ENCODE data around the gene DRC1. TPM values are rescaled to one million over a fixed set of nuclear protein-coding genes. Genes with fewer than 3 reads are reported as not detected.
A peak's percentile ranks its signal among the peaks of the same experiment; 100 is the strongest.

DRC1 gene
- polyA plus RNA-seq, 2 of the 4 experiments (the other 2 are of a cell fraction): 0.21 to 0.39 TPM

- no peak for TF ChIP-seq JUNB (IDR thresholded peaks at IDR 0.05)
- TF ChIP-seq RCOR1 (IDR thresholded peaks at IDR 0.05; ENCODE audit: low read depth, low read length): no peak
- TF ChIP-seq CBX8 (IDR thresholded peaks at IDR 0.05): no peak
- no peak for TF ChIP-seq ZSCAN20 (CRISPR knock-in tag; IDR thresholded peaks at IDR 0.05)
- TF ChIP-seq PBX3 (IDR thresholded peaks at IDR 0.05): no peak
- no peak for TF ChIP-seq ELK1 (IDR thresholded peaks at IDR 0.05; ENCODE audit: low read depth, low read length)
These were observed 14.5 kb upstream of the DRC1 start (continued) for GRCh38 chr2:26387189-26387588.

- FAIRE-seq: no peak
- ATAC-seq: no peak
- WGBS (ENCODE audit: missing lambda C conversion rate): 86% methylated on average over 4 of the region's 4 CpGs
- no peak for DNase-seq (ENCODE audit: low read depth in 1 of 2, low spot score in 1 of 2)
- CTCF ChIA-PET: interaction anchor here (0.6 to 1.0 kb wide), 2 partner anchors 20 to 1063 kb away, joined by 3 to 6 read pairs; no protein-coding TSS in a partner anchor
- no peak overlapping the region for H3K27ac ChIP-seq
- POLR2A ChIA-PET: no interaction called here
- H3K9me3 ChIP-seq: no peaks in the 10 kb centered on the region
- TF ChIP-seq CHD2 (IDR thresholded peaks at IDR 0.05; ENCODE audit: low read length, partially characterized antibody): no peak
- no peak overlapping the region for H3K4me3 ChIP-seq
- H3K4me1 ChIP-seq: no peaks in the 10 kb centered on the region
- H3K4me2 ChIP-seq: no peak overlapping the region
These were observed 7.0 kb upstream of the DRC1 start for GRCh38 chr2:26394694-26395093.

- Histone ChIP-seq H3K27ac (no peak overlapping the region), H3K9me3 (no peaks in the 10 kb centered on the region), H3K4me1 (no peaks in the 10 kb centered on the region), H3K4me3 (no peak overlapping the region), H3K4me2 (no peak overlapping the region)
- ATAC-seq (peak in 1 of 2 experiments; percentile 53; a peak in 3 of 6 replicates), DNase-seq (ENCODE audit: low read depth in 1 of 2, low spot score in 1 of 2) (no peak), FAIRE-seq (no peak)
- WGBS (ENCODE audit: missing lambda C conversion rate): 82% methylated on average over 4 of the region's 4 CpGs
- ChIA-PET CTCF (interaction anchor here (0.8 kb wide), 2 partner anchors 82 to 108 kb away, joined by 3 read pairs; partner anchors contain the start of gene OTOF), POLR2A (no interaction called here)
- no peak for TF ChIP-seq EP300 (IDR thresholded peaks at IDR 0.05)
- TF ChIP-seq POLR2AphosphoS2 (conservative IDR thresholded peaks at IDR 0.05; ENCODE audit: low read length): no peak
These were observed 6.3 kb upstream of the DRC1 start for GRCh38 chr2:26395394-26395793.

- Histone ChIP-seq H3K4me3 (no peak overlapping the region), H3K27ac (no peak overlapping the region), H3K4me1 (peaks cover 5% of the 10 kb centered on the region), H3K9me3 (no peaks in the 10 kb centered on the region), H3K4me2 (no peak overlapping the region)
- WGBS (ENCODE audit: missing lambda C conversion rate): 92% methylated on average over 5 of the region's 5 CpGs
- CTCF ChIA-PET: interaction anchor here (0.7 to 0.9 kb wide), 2 partner anchors 35 to 172 kb away, joined by 3 read pairs; no protein-coding TSS in a partner anchor
- DNase-seq (ENCODE audit: low read depth in 1 of 2, low spot score in 1 of 2): no peak
- FAIRE-seq: no peak
- peak; percentile 84; the same call in 1 of the 2 replicates for TF ChIP-seq KDM1A (IDR thresholded peaks at IDR 0.05; ENCODE audit: low read depth)
- TF ChIP-seq CTCF (IDR thresholded peaks at IDR 0.05): no peak
- POLR2A ChIA-PET: no interaction called here
- no peak for ATAC-seq
These were observed 4.9 kb upstream of the DRC1 start for GRCh38 chr2:26396734-26397298.

- Histone ChIP-seq H3K9me3 (no peaks in the 10 kb centered on the region), H3K4me2 (no peak overlapping the region), H3K4me1 (peaks cover 5% of the 10 kb centered on the region), H3K27ac (no peak overlapping the region), H3K4me3 (no peak overlapping the region)
- ATAC-seq: no peak
- POLR2A ChIA-PET: interaction anchor here (0.6 to 0.9 kb wide), 2 partner anchors 54 to 169 kb away, joined by 3 to 4 read pairs; partner anchors contain the start of gene SELENOI
- no peak for DNase-seq (ENCODE audit: low read depth in 1 of 2, low spot score in 1 of 2)
- 67% methylated on average over 4 of the region's 4 CpGs for WGBS (ENCODE audit: missing lambda C conversion rate)
- CTCF ChIA-PET: interaction anchor here (1.0 to 1.2 kb wide), 4 partner anchors 11 to 346 kb away, joined by 3 to 4 read pairs (median 3); no protein-coding TSS in a partner anchor
- no peak for FAIRE-seq
- TF ChIP-seq CHD2 (IDR thresholded peaks at IDR 0.05; ENCODE audit: low read length, partially characterized antibody) (no peak), RFX5 (IDR thresholded peaks at IDR 0.05) (no peak), TP53 (CRISPR knock-in tag; IDR thresholded peaks at IDR 0.05) (no peak), NFE2L2 (conservative IDR thresholded peaks at IDR 0.05; ENCODE audit: low read length) (no peak), EHMT2 (IDR thresholded peaks at IDR 0.05; ENCODE audit: low read depth) (no peak), JUNB (IDR thresholded peaks at IDR 0.05) (no peak), HEYL (CRISPR knock-in tag; IDR thresholded peaks at IDR 0.05) (no peak), HOXB13 (CRISPR knock-in tag; IDR thresholded peaks at IDR 0.05; ENCODE audit: low read depth) (no peak), MAZ (IDR thresholded peaks at IDR 0.05; ENCODE audit: borderline replicate concordance, low read depth, low read length) (no peak), RCOR1 (IDR thresholded peaks at IDR 0.05; ENCODE audit: low read depth, low read length) (no peak), MAX (IDR thresholded peaks at IDR 0.05) (no peak), ESRRA (IDR thresholded peaks at IDR 0.05; ENCODE audit: borderline replicate concordance, low read length) (no peak), CBX2 (IDR thresholded peaks at IDR 0.05; ENCODE audit: borderline replicate concordance, low read depth) (no peak), MYC (IDR thresholded peaks at IDR 0.05; ENCODE audit: borderline replicate concordance, low read length) (no peak), HDAC2 (IDR thresholded peaks at IDR 0.05) (no peak), NR3C1 (IDR thresholded peaks at IDR 0.05) (no peak)
These were observed 1.8 kb upstream of the DRC1 start for GRCh38 chr2:26399771-26400376.
